K562 (cell line): ENCODE measurements around the gene WDFY2. TPM values are rescaled to one million over a fixed set of nuclear protein-coding genes. Genes with fewer than 3 reads are reported as not detected.

Experiments used
- ARID3A ChIP-seq: IDR thresholded peaks from 2 replicates; pipeline ENCODE4 v1.6.1; 2012; ENCODE audit warnings: low read depth, low read length, improper control_type of control experiment, borderline replicate concordance
- ARNT ChIP-seq, 2 experiments: fragments of 450-650 bp; IDR thresholded peaks; 2 replicates each; pipeline ENCODE4 v1.6.1; 2016; ENCODE audit warnings: mild to moderate bottlenecking in 1 of 2
- CTCF ChIP-seq, 3 experiments: IDR thresholded peaks in 2 of 3; conservative IDR thresholded peaks in 1 of 3; 2 replicates each; pipeline ENCODE4 v1.5.1; 2011 to 2012; ENCODE audit warnings: low read length in 3 of 3, mild to moderate bottlenecking in 3 of 3, control low read depth in 2 of 3, improper control_type of control experiment in 1 of 3, inconsistent platforms in 1 of 3, low read depth in 1 of 3, mixed read lengths in 1 of 3, moderate library complexity in 1 of 3; ENCODE audit not compliant: insufficient read depth in 2 of 3
- CXXC5 ChIP-seq: fragments of 250-450 bp; sonication (Bioruptor Pico); IDR thresholded peaks from 2 replicates; pipeline ENCODE4 v1.8.0; 2022; ENCODE audit warnings: inconsistent platforms, mild to moderate bottlenecking, moderate library complexity
- E2F5 ChIP-seq: sonication (generic); formaldehyde crosslinking; IDR thresholded peaks from 2 replicates; pipeline ENCODE4 v1.8.0; 2022; ENCODE audit warnings: mild to moderate bottlenecking, missing genetic modification reagents
- ETS2 ChIP-seq: IDR thresholded peaks from 2 replicates; pipeline ENCODE4 v1.6.1; 2016; ENCODE audit warnings: borderline replicate concordance, missing genetic modification characterization, mild to moderate bottlenecking, moderate library complexity, missing compliant biosample characterization; ENCODE audit not compliant: poor library complexity, severe bottlenecking
- FOXO4 ChIP-seq: fragments of 450-650 bp; formaldehyde crosslinking; IDR thresholded peaks from 2 replicates; pipeline ENCODE4 v1.4.0; 2020; ENCODE audit warnings: mild to moderate bottlenecking, moderate library complexity
- HDAC1 ChIP-seq, 2 experiments: fragments of 450-650 bp; IDR thresholded peaks; 2 replicates each; pipeline ENCODE4 v1.6.1; 2016 to 2017; ENCODE audit warnings: inconsistent platforms in 1 of 2, mild to moderate bottlenecking in 1 of 2, moderate library complexity in 1 of 2
- HDAC3 ChIP-seq: fragments of 450-650 bp; IDR thresholded peaks from 2 replicates; pipeline ENCODE4 v1.6.1; 2018; ENCODE audit warnings: borderline replicate concordance, mild to moderate bottlenecking, moderate library complexity; ENCODE audit not compliant: partially characterized antibody
- IRF9 ChIP-seq: fragments of 450-650 bp; IDR thresholded peaks from 2 replicates; pipeline ENCODE4 v1.6.1; 2016; ENCODE audit warnings: missing biosample characterization, missing genetic modification characterization
- NCOA4 ChIP-seq: fragments of 450-650 bp; IDR thresholded peaks from 2 replicates; pipeline ENCODE4 v1.6.1; 2018; ENCODE audit warnings: mild to moderate bottlenecking; ENCODE audit not compliant: partially characterized antibody
- PCBP1 ChIP-seq: fragments of 200-400 bp; formaldehyde crosslinking; IDR thresholded peaks from 2 replicates; pipeline ENCODE4 v1.6.1; 2018; ENCODE audit warnings: mild to moderate bottlenecking, low read depth, low read length; ENCODE audit not compliant: poor library complexity, severe bottlenecking
- PHB2 ChIP-seq: fragments of 450-650 bp; IDR thresholded peaks from 2 replicates; pipeline ENCODE4 v1.6.1; 2017; ENCODE audit warnings: low read depth
- PREB ChIP-seq: sonication (generic); formaldehyde crosslinking; IDR thresholded peaks from 2 replicates; pipeline ENCODE4 v1.8.1; 2023; ENCODE audit warnings: mild to moderate bottlenecking, missing genetic modification reagents
- RBM17 ChIP-seq: fragments of 200-400 bp; formaldehyde crosslinking; IDR thresholded peaks from 2 replicates; pipeline ENCODE4 v1.6.1; 2017; ENCODE audit warnings: low read depth, mild to moderate bottlenecking, low read length, borderline replicate concordance
- RNF2 ChIP-seq: sonication (generic); IDR thresholded peaks from 2 replicates; pipeline ENCODE4 v1.6.1; 2016
- TBP ChIP-seq: optimal IDR thresholded peaks from 2 replicates; pipeline ENCODE3; 2011; ENCODE audit warnings: low read depth, low read length, improper control_type of control experiment
- TEAD2 ChIP-seq: fragments of 450-650 bp; IDR thresholded peaks from 2 replicates; pipeline ENCODE4 v1.6.1; 2016; ENCODE audit warnings: missing genetic modification characterization, control low read depth, missing compliant biosample characterization
- ZNF140 ChIP-seq: fragments of 250-450 bp; sonication (Bioruptor Pico); IDR thresholded peaks from 2 replicates; pipeline ENCODE4 v1.8.0; 2021; ENCODE audit warnings: moderate library complexity, mild to moderate bottlenecking, inconsistent platforms
- polyA plus RNA-seq, 8 experiments: library from polyadenylated mRNA; depleted of rRNA in 4 of 8; stranded (reverse) in 5 of 8; unstranded in 3 of 8; fragments of >200 nt; fragmentation: Nextera tagmentation in 2 of 8; fragmentation: Illumina TruSeq in 1 of 8; extraction: Ambion mirVana in 2 of 8; extraction: Trizol in 1 of 8; gene quantifications; 2 replicates each; pipeline versions ENCODE4 v1.2.1 to v1.2.3, GENCODE V29; 2011 to 2014; ENCODE audit warnings: inconsistent platforms in 1 of 8, missing spikeins in 1 of 8
- total RNA-seq, 7 experiments: library from RNA; depleted of rRNA in 6 of 7; stranded (reverse); fragments of >200 nt in 6 of 7; fragmentation: Illumina TruSeq in 2 of 7; extraction: Trizol in 2 of 7; gene quantifications; 2 replicates each; pipeline versions ENCODE4 v1.2.1 to v1.2.3, GENCODE V29; 2011 to 2021; ENCODE audit warnings: low replicate concordance in 1 of 7

Gene WDFY2
- total and polyA plus RNA-seq, 9 of the 15 experiments (the other 6 are each of a cell fraction or from before 2014, with no cell fraction given): 0.66 to 6.4 (median 4.4) TPM

GRCh38 chr13:51583875-51584730 is at the start of gene WDFY2 (continued):
- TF ChIP-seq FOXO4 (CRISPR knock-in tag) (no peak), TEAD2 (tag) (no peak), ARID3A (no peak), E2F5 (CRISPR knock-in tag) (no peak), CXXC5 (CRISPR knock-in tag) (peak; percentile 66), ARNT (IDR thresholded peaks at IDR 0.05) (no peak), CTCF (IDR thresholded peaks at IDR 0.05 in 2 of 3, conservative IDR thresholded peaks at IDR 0.05 in 1 of 3; ENCODE audit: insufficient read depth in 2 of 3, low read depth in 1 of 3, low read length in 3 of 3) (peak in 2 of 3 experiments; percentile 18 to 37; a peak in 3 of 6 replicates), RBM17 (no peak), PREB (no peak), ETS2 (tag) (no peak), HDAC1 (IDR thresholded peaks at IDR 0.05) (peak in 1 of 2 experiments; percentile 67; a peak in 2 of 4 replicates), HDAC3 (no peak), PHB2 (no peak), IRF9 (tag) (no peak), ZNF140 (CRISPR knock-in tag) (no peak), TBP (peak; percentile 67), PCBP1 (no peak), RNF2 (0 out of 2 replicates have a peak, but pooled peaks have one; percentile 25), NCOA4 (no peak)
